Spleen (tissue), 11 donors: ENCODE measurements around the gene GRIN3B. TPM values are rescaled to one million over a fixed set of nuclear protein-coding genes. Genes with fewer than 3 reads are reported as not detected.

Experiments
- DNase-seq: peaks from one replicate; pipeline ENCODE4 v3.0.0-alpha.2; 2020
- H3K27ac ChIP-seq, 8 donors: fragments of 200-600 bp; sonication (generic) in 7 of 8; 1 replicate in 4 of 8; 2 replicates in 4 of 8; pipeline versions ENCODE4 v1.5.0 to v1.8.0; 2016 to 2021; ENCODE audit warnings: inconsistent platforms in 4 of 8, mild to moderate bottlenecking in 4 of 8, moderate library complexity in 1 of 8
- H3K27me3 ChIP-seq, 7 donors: fragments of 200-600 bp; sonication (generic) in 6 of 7; replicated peaks in 1 of 7; 1 replicate in 4 of 7; 2 replicates in 3 of 7; pipeline versions ENCODE4 v1.5.0 to v1.8.0; 2016 to 2021; ENCODE audit warnings: inconsistent platforms in 3 of 7, mild to moderate bottlenecking in 1 of 7
- H3K36me3 ChIP-seq, 6 donors: fragments of 200-600 bp; sonication (generic) in 5 of 6; 1 replicate in 4 of 6; 2 replicates in 2 of 6; pipeline versions ENCODE4 v1.5.0 to v1.8.0; 2016 to 2021; ENCODE audit warnings: inconsistent platforms in 2 of 6
- H3K4me1 ChIP-seq, 6 donors: fragments of 200-600 bp; sonication (generic) in 5 of 6; 1 replicate in 3 of 6; 2 replicates in 3 of 6; pipeline versions ENCODE4 v1.5.0 to v1.8.0; 2016 to 2021; ENCODE audit warnings: inconsistent platforms in 3 of 6
- H3K4me3 ChIP-seq, 8 donors: fragments of 200-600 bp; sonication (generic) in 7 of 8; 1 replicate in 4 of 8; 2 replicates in 4 of 8; pipeline versions ENCODE4 v1.5.0 to v1.8.0; 2016 to 2021; ENCODE audit warnings: inconsistent platforms in 4 of 8, mild to moderate bottlenecking in 4 of 8, moderate library complexity in 2 of 8
- H3K9me3 ChIP-seq, 8 donors: fragments of 200-600 bp; sonication (generic) in 7 of 8; 1 replicate in 4 of 8; 2 replicates in 4 of 8; pipeline versions ENCODE4 v1.5.0 to v1.8.0; 2016 to 2021; ENCODE audit warnings: inconsistent platforms in 4 of 8
- POLR2A ChIP-seq, 3 donors: fragments of 450-650 bp; IDR thresholded peaks; one replicate each; pipeline ENCODE4 v1.5.1; 2017; ENCODE audit warnings: antibody characterized with exemption in 3 of 3, mild to moderate bottlenecking in 1 of 3
- POLR2AphosphoS5 ChIP-seq, 3 donors: sonication (generic); formaldehyde crosslinking; IDR thresholded peaks; one replicate each; pipeline ENCODE4 v1.5.1; 2017; ENCODE audit warnings: antibody characterized with exemption in 3 of 3
- WGBS, 5 donors: extraction: QIAGEN DNeasy Blood & Tissue Kit in 3 of 5; methylation state at CpG; one replicate each; pipeline versions ENCODE4 v1.1.5 to v1.1.7; 2013 to 2018; 5-methylcytosine and 5-hydroxymethylcytosine counted together
- intact Hi-C: fragments of 100-400 bp; cut with DNase I; formaldehyde crosslinking; loops from one replicate; pipeline ENCODE4 v1.15.0; 2023; ENCODE audit warnings: low total_unique reads
- polyA plus RNA-seq, 3 donors: library from polyadenylated mRNA; stranded (reverse); fragments of 200-250 nt; gene quantifications; one replicate each; pipeline ENCODE4 v1.2.1, GENCODE V29; 2013
- total RNA-seq, 7 donors: library from RNA; depleted of rRNA in 3 of 7; stranded (reverse); fragments of >200 nt in 3 of 7; fragmentation: NEBNext Ultra II Directional in 4 of 7; extraction: Animal tissue kit (Norgen Biotek cat#: 25700) in 4 of 7; gene quantifications; one replicate each; pipeline versions ENCODE4 v1.1.0 to v1.2.1, GENCODE V29; 2016 to 2021
- TF ChIP-seq, protein P1 (sequence below), 11 experiments: fragments of 200-600 bp in 7 of 11; fragments of 450-650 bp in 4 of 11; sonication (generic) in 4 of 11; IDR thresholded peaks in 8 of 11; conservative IDR thresholded peaks in 3 of 11; 1 replicate in 7 of 11; 2 replicates in 4 of 11; pipeline versions ENCODE4 v1.4.0 to v1.8.0; 2016 to 2021; ENCODE audit warnings: antibody characterized with exemption in 11 of 11, inconsistent platforms in 4 of 11, mild to moderate bottlenecking in 1 of 11
- donor health status: healthy with polysubstance abuse.
- donor health status: DM: no; HTN: no; CAD: no; lungs with moderate emphysema.
- donor health status: DM: no; HTN: no; CAD: no.
- donor health status: Bipolar disorder and iron deficiency.
- donor health status: healthy.
- donor health status: DM: no; HTN: no; CAD: no.
- donor health status: DM: yes; HTN: yes; CAD: no.

Gene GRIN3B
- total and polyA plus RNA-seq, 10 donors: 0.07 to 0.11 TPM; not detected in 8

DNA sequence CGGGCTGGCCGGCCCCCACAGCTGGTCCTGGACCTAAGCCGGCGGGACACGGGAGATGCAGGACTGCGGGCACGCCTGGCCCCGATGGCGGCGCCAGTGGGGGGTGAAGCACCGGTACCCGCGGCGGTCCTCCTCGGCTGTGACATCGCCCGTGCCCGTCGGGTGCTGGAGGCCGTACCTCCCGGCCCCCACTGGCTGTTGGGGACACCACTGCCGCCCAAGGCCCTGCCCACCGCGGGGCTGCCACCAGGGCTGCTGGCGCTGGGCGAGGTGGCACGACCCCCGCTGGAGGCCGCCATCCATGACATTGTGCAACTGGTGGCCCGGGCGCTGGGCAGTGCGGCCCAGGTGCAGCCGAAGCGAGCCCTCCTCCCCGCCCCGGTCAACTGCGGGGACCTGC, 3.1 kb downstream of the GRIN3B start:
- H3K4me3 ChIP-seq: no peak overlapping the region
- intact Hi-C loops: no loop called here
- H3K9me3 ChIP-seq: no peaks in the 10 kb centered on the region
- peaks cover 10 to 22% (median 20%) of the 10 kb centered on the region in 6 donors for H3K4me1 ChIP-seq
- DNase-seq: no peak
- TF ChIP-seq, protein P1, sequence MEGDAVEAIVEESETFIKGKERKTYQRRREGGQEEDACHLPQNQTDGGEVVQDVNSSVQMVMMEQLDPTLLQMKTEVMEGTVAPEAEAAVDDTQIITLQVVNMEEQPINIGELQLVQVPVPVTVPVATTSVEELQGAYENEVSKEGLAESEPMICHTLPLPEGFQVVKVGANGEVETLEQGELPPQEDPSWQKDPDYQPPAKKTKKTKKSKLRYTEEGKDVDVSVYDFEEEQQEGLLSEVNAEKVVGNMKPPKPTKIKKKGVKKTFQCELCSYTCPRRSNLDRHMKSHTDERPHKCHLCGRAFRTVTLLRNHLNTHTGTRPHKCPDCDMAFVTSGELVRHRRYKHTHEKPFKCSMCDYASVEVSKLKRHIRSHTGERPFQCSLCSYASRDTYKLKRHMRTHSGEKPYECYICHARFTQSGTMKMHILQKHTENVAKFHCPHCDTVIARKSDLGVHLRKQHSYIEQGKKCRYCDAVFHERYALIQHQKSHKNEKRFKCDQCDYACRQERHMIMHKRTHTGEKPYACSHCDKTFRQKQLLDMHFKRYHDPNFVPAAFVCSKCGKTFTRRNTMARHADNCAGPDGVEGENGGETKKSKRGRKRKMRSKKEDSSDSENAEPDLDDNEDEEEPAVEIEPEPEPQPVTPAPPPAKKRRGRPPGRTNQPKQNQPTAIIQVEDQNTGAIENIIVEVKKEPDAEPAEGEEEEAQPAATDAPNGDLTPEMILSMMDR (IDR thresholded peaks at IDR 0.05 in 8 of 11, conservative IDR thresholded peaks at IDR 0.05 in 3 of 11): no peak
- no peak for TF ChIP-seq POLR2A (IDR thresholded peaks at IDR 0.05)
- TF ChIP-seq POLR2AphosphoS5 (IDR thresholded peaks at IDR 0.05): peak in 2 of 3 donors; percentile 4 to 30
- peaks cover 0 to 14% (median 2%) of the 10 kb centered on the region in 6 donors for H3K36me3 ChIP-seq
- H3K27ac ChIP-seq: no peak overlapping the region
- WGBS, 5 donors: 83 to 93% (median 84%) methylated on average over 9 to 37 of the region's 37 CpGs
- peaks cover 0 to 65% (median 40%) of the 10 kb centered on the region in 7 donors for H3K27me3 ChIP-seq

DNA sequence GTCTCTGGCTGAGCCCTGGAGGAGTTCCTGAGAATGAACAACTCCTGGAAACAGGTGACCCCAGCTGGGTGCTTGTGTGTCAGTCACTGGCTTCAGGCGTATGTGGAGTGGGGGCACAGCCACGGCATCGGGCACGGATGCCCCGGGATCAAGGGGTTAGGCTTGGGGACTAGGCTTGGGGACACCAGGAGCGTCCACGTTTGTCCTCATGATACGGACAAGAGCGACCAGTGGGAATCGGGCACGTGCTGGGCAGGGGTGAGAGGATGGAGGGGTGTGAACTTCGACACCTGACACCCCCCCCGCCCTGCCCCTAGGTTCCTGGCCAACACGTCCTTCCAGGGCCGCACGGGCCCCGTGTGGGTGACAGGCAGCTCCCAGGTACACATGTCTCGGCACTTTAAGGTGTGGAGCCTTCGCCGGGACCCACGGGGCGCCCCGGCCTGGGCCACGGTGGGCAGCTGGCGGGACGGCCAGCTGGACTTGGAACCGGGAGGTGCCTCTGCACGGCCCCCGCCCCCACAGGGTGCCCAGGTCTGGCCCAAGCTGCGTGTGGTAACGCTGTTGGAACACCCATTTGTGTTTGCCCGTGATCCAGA, 4.1 kb downstream of the GRIN3B start:
- no peak for DNase-seq
- Histone ChIP-seq H3K27ac (no peak overlapping the region), H3K9me3 (no peaks in the 10 kb centered on the region), H3K36me3 (peaks cover 0 to 24% (median 10%) of the 10 kb centered on the region in 6 donors), H3K4me3 (no peak overlapping the region), H3K4me1 (peaks cover 10 to 30% (median 20%) of the 10 kb centered on the region in 6 donors), H3K27me3 (peaks cover 0 to 55% (median 31%) of the 10 kb centered on the region in 7 donors)
- TF ChIP-seq POLR2AphosphoS5 (IDR thresholded peaks at IDR 0.05) (no peak), POLR2A (IDR thresholded peaks at IDR 0.05) (no peak)
- TF ChIP-seq, protein P1 (IDR thresholded peaks at IDR 0.05 in 8 of 11, conservative IDR thresholded peaks at IDR 0.05 in 3 of 11): no peak
- WGBS, 5 donors: 71 to 74% (median 73%) methylated on average over 26 to 32 of the region's 32 CpGs
- intact Hi-C loops: no loop called here

DNA sequence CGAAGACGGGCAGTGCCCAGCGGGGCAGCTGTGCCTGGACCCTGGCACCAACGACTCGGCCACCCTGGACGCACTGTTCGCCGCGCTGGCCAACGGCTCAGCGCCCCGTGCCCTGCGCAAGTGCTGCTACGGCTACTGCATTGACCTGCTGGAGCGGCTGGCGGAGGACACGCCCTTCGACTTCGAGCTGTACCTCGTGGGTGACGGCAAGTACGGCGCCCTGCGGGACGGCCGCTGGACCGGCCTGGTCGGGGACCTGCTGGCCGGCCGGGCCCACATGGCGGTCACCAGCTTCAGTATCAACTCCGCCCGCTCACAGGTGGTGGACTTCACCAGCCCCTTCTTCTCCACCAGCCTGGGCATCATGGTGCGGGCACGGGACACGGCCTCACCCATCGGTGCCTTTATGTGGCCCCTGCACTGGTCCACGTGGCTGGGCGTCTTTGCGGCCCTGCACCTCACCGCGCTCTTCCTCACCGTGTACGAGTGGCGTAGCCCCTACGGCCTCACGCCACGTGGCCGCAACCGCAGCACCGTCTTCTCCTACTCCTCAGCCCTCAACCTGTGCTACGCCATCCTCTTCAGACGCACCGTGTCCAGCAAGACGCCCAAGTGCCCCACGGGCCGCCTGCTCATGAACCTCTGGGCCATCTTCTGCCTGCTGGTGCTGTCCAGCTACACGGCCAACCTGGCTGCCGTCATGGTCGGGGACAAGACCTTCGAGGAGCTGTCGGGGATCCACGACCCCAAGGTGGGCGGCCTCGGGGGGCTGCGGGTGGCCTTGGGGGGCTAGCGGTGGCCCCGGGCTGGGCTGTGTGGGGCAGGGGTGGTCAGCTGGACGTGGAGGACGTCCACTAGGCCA, 4.8 kb downstream of the GRIN3B start:
- Histone ChIP-seq H3K4me1 (peaks cover 10 to 34% (median 18%) of the 10 kb centered on the region in 6 donors), H3K27me3 (peaks cover 0 to 47% (median 24%) of the 10 kb centered on the region in 7 donors), H3K9me3 (no peaks in the 10 kb centered on the region), H3K4me3 (no peak overlapping the region), H3K27ac (no peak overlapping the region), H3K36me3 (peaks cover 0 to 32% (median 18%) of the 10 kb centered on the region in 6 donors)
- no peak for DNase-seq
- 86 to 93% (median 90%) methylated on average over 33 to 70 of the region's 70 CpGs for WGBS, 5 donors
- TF ChIP-seq POLR2AphosphoS5 (IDR thresholded peaks at IDR 0.05) (peak; percentile 48 to 75 (median 64)), POLR2A (IDR thresholded peaks at IDR 0.05) (no peak)
- intact Hi-C loops: no loop called here

DNA sequence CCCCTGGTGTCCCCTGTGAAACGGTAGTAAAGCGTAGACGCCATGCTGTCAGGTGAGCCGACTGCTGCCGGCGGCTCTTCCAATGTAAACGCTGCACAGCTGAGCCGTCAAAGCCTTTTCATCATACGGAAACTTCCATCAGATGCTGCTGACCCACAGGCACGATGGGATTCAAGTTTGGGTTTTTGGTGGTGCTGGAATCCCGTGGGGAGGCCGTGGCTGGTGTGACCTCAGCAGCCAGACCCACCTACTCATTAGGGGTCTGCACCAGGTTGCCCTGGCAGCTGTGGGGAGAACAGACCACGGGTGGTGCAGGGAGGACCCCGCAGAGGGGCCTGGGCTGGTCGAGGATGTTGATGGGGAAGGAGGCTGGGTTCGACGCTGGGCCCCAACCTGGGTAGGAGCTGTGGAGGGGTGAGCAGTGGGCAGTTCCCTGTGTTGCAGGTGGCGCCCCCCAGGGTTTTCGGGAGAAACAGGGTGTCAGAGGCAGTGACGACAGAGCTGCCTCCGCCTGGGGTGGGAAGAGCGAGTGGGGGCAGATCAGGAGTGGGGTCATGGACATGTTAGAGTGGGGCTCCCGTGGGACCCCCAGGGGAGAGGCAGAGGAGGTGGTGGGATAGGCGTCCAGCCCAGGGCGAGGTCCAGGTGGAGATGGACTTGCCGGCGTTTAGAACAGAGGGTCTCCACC, 6.6 kb downstream of the GRIN3B start:
- Histone ChIP-seq H3K27me3 (peaks cover 0 to 29% (median 7%) of the 10 kb centered on the region in 7 donors), H3K4me3 (no peak overlapping the region), H3K27ac (no peak overlapping the region), H3K4me1 (peaks cover 0 to 23% (median 3%) of the 10 kb centered on the region in 6 donors), H3K9me3 (no peaks in the 10 kb centered on the region), H3K36me3 (peaks cover under 1 to 50% (median 36%) of the 10 kb centered on the region in 6 donors)
- intact Hi-C loops: no loop called here
- DNase-seq: no peak
- WGBS, 5 donors: 74 to 88% (median 82%) methylated on average over 16 to 27 of the region's 27 CpGs
- TF ChIP-seq, protein P1 (IDR thresholded peaks at IDR 0.05 in 8 of 11, conservative IDR thresholded peaks at IDR 0.05 in 3 of 11): no peak
- peak in 1 of 3 donors; percentile 10 for TF ChIP-seq POLR2AphosphoS5 (IDR thresholded peaks at IDR 0.05)
- TF ChIP-seq POLR2A (IDR thresholded peaks at IDR 0.05): no peak
